HG03342 (cell line): ENCODE measurements around the gene SLC8A1.
A peak's percentile ranks its signal among the peaks of the same experiment; 100 is the strongest.

Experiments
- ATAC-seq: cut with Tn5 transposase; IDR thresholded peaks from one replicate; pipeline ENCODE4 v1.9.1; 2021; ENCODE audit warnings: mild to moderate bottlenecking, moderate library complexity; ENCODE audit not compliant: unreplicated experiment

The SLC8A1 gene

GRCh38 chr2:40120957-40121356 is 330.9 kb downstream of the SLC8A1 start:
- ATAC-seq = no peak

- no peak for ATAC-seq
Measured at GRCh38 chr2:40120026-40120425, 331.9 kb downstream of the SLC8A1 start.

- no peak for ATAC-seq
Measured at GRCh38 chr2:40118622-40119021, 333.3 kb downstream of the SLC8A1 start.

GRCh38 chr2:40115894-40116293 is 336.0 kb downstream of the SLC8A1 start:
- no peak for ATAC-seq

GRCh38 chr2:40115348-40115747 is 336.5 kb downstream of the SLC8A1 start:
- ATAC-seq = no peak

- no peak for ATAC-seq
Measured at GRCh38 chr2:40113997-40114396, 337.9 kb downstream of the SLC8A1 start.

GRCh38 chr2:40113272-40113968 is 338.5 kb downstream of the SLC8A1 start:
- no peak for ATAC-seq

- ATAC-seq = no peak
Measured at GRCh38 chr2:40109381-40109780, 342.5 kb downstream of the SLC8A1 start.

GRCh38 chr2:40108851-40109250 is 343.0 kb downstream of the SLC8A1 start:
- ATAC-seq = no peak

GRCh38 chr2:40106061-40106460 is 345.8 kb downstream of the SLC8A1 start:
- ATAC-seq = no peak

GRCh38 chr2:40105593-40105992 is 346.3 kb downstream of the SLC8A1 start:
- no peak for ATAC-seq

GRCh38 chr2:40103590-40103989 is 348.3 kb downstream of the SLC8A1 start:
- no peak for ATAC-seq

GRCh38 chr2:40103163-40103562 is 348.7 kb downstream of the SLC8A1 start:
- ATAC-seq = no peak

GRCh38 chr2:40102447-40102846 is 349.4 kb downstream of the SLC8A1 start:
- ATAC-seq = no peak

- ATAC-seq = peak; percentile 84
Measured at GRCh38 chr2:40101131-40101575, 350.7 kb downstream of the SLC8A1 start.

- no peak for ATAC-seq
Measured at GRCh38 chr2:40100676-40101075, 351.2 kb downstream of the SLC8A1 start.

GRCh38 chr2:40098786-40099470 is 353.0 kb downstream of the SLC8A1 start:
- no peak for ATAC-seq

- ATAC-seq = no peak
Measured at GRCh38 chr2:40097691-40098385, 354.1 kb downstream of the SLC8A1 start.

GRCh38 chr2:40096360-40096759 is 355.5 kb downstream of the SLC8A1 start:
- ATAC-seq = no peak

GRCh38 chr2:40095000-40095399 is 356.9 kb downstream of the SLC8A1 start:
- ATAC-seq = no peak

GRCh38 chr2:40094451-40094850 is 357.4 kb downstream of the SLC8A1 start:
- ATAC-seq = no peak
